Neuronal stem cell (in vitro differentiated cells): ENCODE data around the gene PHLDB1.
"Not testable (repeated sequence)": the region's sequence is repeated elsewhere in the genome, so short reads cannot be mapped to it uniquely, and the experiment has no call there.

Source experiments
- DNase-seq: peaks from one replicate; pipeline ENCODE4 v3.0.0-alpha.2; 2013; ENCODE audit warnings: low spot score
- H2AFZ ChIP-seq: one replicate; pipeline ENCODE4 v1.6.1; 2013; ENCODE audit warnings: mild to moderate bottlenecking, low read length, inconsistent platforms
- H2AK5ac ChIP-seq: 2 replicates; pipeline ENCODE4 v1.6.1; 2013; ENCODE audit warnings: low read depth, mild to moderate bottlenecking, inconsistent platforms, low read length, moderate library complexity, mixed read lengths
- H2BK120ac ChIP-seq: 2 replicates; pipeline ENCODE4 v1.6.1; 2013; ENCODE audit warnings: low read depth, mild to moderate bottlenecking, inconsistent platforms, low read length, moderate library complexity, mixed read lengths
- H2BK12ac ChIP-seq: one replicate; pipeline ENCODE4 v1.6.1; 2013; ENCODE audit warnings: low read length, inconsistent platforms
- H2BK15ac ChIP-seq: 2 replicates; pipeline ENCODE4 v1.6.1; 2013; ENCODE audit warnings: mild to moderate bottlenecking, low read length, inconsistent platforms, mixed read lengths
- H2BK5ac ChIP-seq: one replicate; pipeline ENCODE4 v1.6.1; 2013; ENCODE audit warnings: inconsistent platforms, mild to moderate bottlenecking, low read length, moderate library complexity
- H3K14ac ChIP-seq: one replicate; pipeline ENCODE4 v1.6.1; 2013; ENCODE audit warnings: low read length, inconsistent platforms
- H3K18ac ChIP-seq: 2 replicates; pipeline ENCODE4 v1.6.1; 2013; ENCODE audit warnings: low read length, inconsistent platforms
- H3K23ac ChIP-seq: 2 replicates; pipeline ENCODE4 v1.6.1; 2013; ENCODE audit warnings: low read depth, mild to moderate bottlenecking, mixed read lengths, low read length, inconsistent platforms; ENCODE audit not compliant: poor library complexity
- H3K27ac ChIP-seq: replicated peaks from 3 replicates; pipeline ENCODE4 v1.5.1; 2013; ENCODE audit warnings: low read length, inconsistent platforms
- H3K27me3 ChIP-seq, 3 experiments: 2 replicates each; pipeline ENCODE4 v1.6.1; 2013; ENCODE audit warnings: low read length in 3 of 3, mild to moderate bottlenecking in 2 of 3, inconsistent platforms in 1 of 3, low read depth in 1 of 3, mixed read lengths in 1 of 3, moderate library complexity in 1 of 3; ENCODE audit not compliant: control insufficient read depth in 3 of 3, insufficient read depth in 3 of 3
- H3K36me3 ChIP-seq, 2 donors: replicated peaks in 1 of 2; 2 replicates each; pipeline ENCODE4 v1.6.1; 2013; ENCODE audit warnings: low read length in 2 of 2; ENCODE audit not compliant: control insufficient read depth in 2 of 2, insufficient read depth in 2 of 2
- H3K4ac ChIP-seq: 2 replicates; pipeline ENCODE4 v1.6.1; 2013; ENCODE audit warnings: inconsistent platforms, mild to moderate bottlenecking, low read length, moderate library complexity
- H3K4me1 ChIP-seq, 2 donors: 1 replicate in 1 of 2; 2 replicates in 1 of 2; pipeline ENCODE4 v1.6.1; 2013; ENCODE audit warnings: low read length in 2 of 2, low read depth in 1 of 2; ENCODE audit not compliant: control insufficient read depth in 2 of 2, insufficient read depth in 1 of 2
- H3K4me2 ChIP-seq: one replicate; pipeline ENCODE4 v1.6.1; 2013; ENCODE audit warnings: mild to moderate bottlenecking, low read length, inconsistent platforms; ENCODE audit not compliant: insufficient read depth, poor library complexity, severe bottlenecking
- H3K4me3 ChIP-seq, 2 donors: 2 replicates each; pipeline ENCODE4 v1.5.1; 2013; ENCODE audit warnings: low read length in 2 of 2, mild to moderate bottlenecking in 2 of 2, inconsistent platforms in 1 of 2, moderate library complexity in 1 of 2
- H3K79me1 ChIP-seq: one replicate; pipeline ENCODE4 v1.6.1; 2013; ENCODE audit warnings: low read depth, mild to moderate bottlenecking, inconsistent platforms, low read length, moderate library complexity
- H3K9ac ChIP-seq: one replicate; pipeline ENCODE4 v1.6.1; 2013; ENCODE audit warnings: mild to moderate bottlenecking, low read depth, low read length, inconsistent platforms; ENCODE audit not compliant: poor library complexity
- H3K9me3 ChIP-seq, 2 donors: replicated peaks in 1 of 2; 2 replicates each; pipeline versions ENCODE3 to v1.6.1; 2013; ENCODE audit warnings: low read length in 2 of 2, mild to moderate bottlenecking in 2 of 2, inconsistent platforms in 1 of 2, low read depth in 1 of 2, mixed read lengths in 1 of 2, moderate library complexity in 1 of 2; ENCODE audit not compliant: control insufficient read depth in 2 of 2, insufficient read depth in 1 of 2
- H4K8ac ChIP-seq: one replicate; pipeline ENCODE4 v1.6.1; 2013; ENCODE audit warnings: low read depth, mild to moderate bottlenecking, inconsistent platforms, low read length, moderate library complexity
- H4K91ac ChIP-seq: one replicate; pipeline ENCODE4 v1.6.1; 2013; ENCODE audit warnings: low read length, low read depth, mild to moderate bottlenecking, inconsistent platforms; ENCODE audit not compliant: poor library complexity
- WGBS, 2 donors: extraction: QIAGEN DNeasy Blood & Tissue Kit; methylation state at CpG; one replicate each; pipeline ENCODE4 v1.1.7; 2013; ENCODE audit warnings: missing lambda C conversion rate in 2 of 2, mixed read lengths in 1 of 2; ENCODE audit not compliant: insufficient read length in 2 of 2, insufficient replicate concordance in 1 of 2; ENCODE audit errors: extremely low coverage in 2 of 2; 5-methylcytosine and 5-hydroxymethylcytosine counted together

The PHLDB1 gene

GRCh38 chr11:118574636-118575035, 32.8 kb upstream of the PHLDB1 start:
- Histone ChIP-seq H3K27ac (no peak overlapping the region), H3K27me3 (no peaks in the 10 kb centered on the region), H4K91ac (no peak overlapping the region), H3K79me1 (peaks cover 3% of the 10 kb centered on the region), H3K9me3 (no peaks in the 10 kb centered on the region), H3K4me3 (no peak overlapping the region), H3K14ac (no peak overlapping the region), H3K36me3 (peaks cover 0 to 29% of the 10 kb centered on the region in 2 donors), H2BK15ac (no peak overlapping the region), H3K4ac (no peak overlapping the region), H4K8ac (no peak overlapping the region), H3K4me1 (peaks cover 0 to 7% of the 10 kb centered on the region in 2 donors), H2AK5ac (no peak overlapping the region), H2BK5ac (no peak overlapping the region), H3K23ac (no peak overlapping the region), H3K4me2 (no peak overlapping the region), H3K9ac (no peak overlapping the region), H3K18ac (no peak overlapping the region), H2BK12ac (no peak overlapping the region), H2AFZ (no peak overlapping the region), H2BK120ac (no peak overlapping the region)
- WGBS, 2 donors: no CpG with 5 or more reads among the region's 7 CpGs
- no peak for DNase-seq

GRCh38 chr11:118577995-118578394, 29.4 kb upstream of the PHLDB1 start:
- H3K4me3 ChIP-seq, H4K91ac ChIP-seq, H3K4me1 ChIP-seq, H2AFZ ChIP-seq, H2AK5ac ChIP-seq, H3K9ac ChIP-seq, H3K23ac ChIP-seq, H3K14ac ChIP-seq, H3K18ac ChIP-seq, H2BK5ac ChIP-seq, H4K8ac ChIP-seq, H2BK15ac ChIP-seq, DNase-seq, H3K4ac ChIP-seq, H3K27me3 ChIP-seq, H3K27ac ChIP-seq, H3K4me2 ChIP-seq, H2BK12ac ChIP-seq, H3K9me3 ChIP-seq, H2BK120ac ChIP-seq, H3K79me1 ChIP-seq: not testable (repeated sequence)
- peaks cover 11 to 57% of the 10 kb centered on the region in 2 donors for H3K36me3 ChIP-seq

- H3K36me3 ChIP-seq: peaks cover 31 to 79% of the 10 kb centered on the region in 2 donors
Observed at GRCh38 chr11:118581057-118581456, 26.4 kb upstream of the PHLDB1 start.

GRCh38 chr11:118587952-118588351, 19.5 kb upstream of the PHLDB1 start:
- no peak overlapping the region for H3K4me3 ChIP-seq
- H3K27ac ChIP-seq: no peak overlapping the region
- H3K9ac ChIP-seq: no peak overlapping the region
- H2AK5ac ChIP-seq: no peak overlapping the region
- no peaks in the 10 kb centered on the region for H3K4me1 ChIP-seq
- H2BK5ac ChIP-seq: no peak overlapping the region
- no peak overlapping the region for H2BK120ac ChIP-seq
- H4K91ac ChIP-seq: no peak overlapping the region
- no peak overlapping the region for H2AFZ ChIP-seq
- no peak overlapping the region for H3K4me2 ChIP-seq
- no peak overlapping the region for H2BK12ac ChIP-seq
- no CpG with 5 or more reads among the region's 1 CpG for WGBS, 2 donors
- no peaks in the 10 kb centered on the region for H3K27me3 ChIP-seq
- no peak overlapping the region for H3K4ac ChIP-seq
- no peak overlapping the region for H3K14ac ChIP-seq
- H3K79me1 ChIP-seq: peaks cover 1% of the 10 kb centered on the region
- no peak overlapping the region for H3K23ac ChIP-seq
- H2BK15ac ChIP-seq: no peak overlapping the region
- no peaks in the 10 kb centered on the region for H3K9me3 ChIP-seq
- DNase-seq: no peak
- no peak overlapping the region for H3K18ac ChIP-seq
- H4K8ac ChIP-seq: no peak overlapping the region
- H3K36me3 ChIP-seq: peaks cover 39 to 99% of the 10 kb centered on the region in 2 donors

More at GRCh38 chr11:118581057-118581456, 26.4 kb upstream of the PHLDB1 start:
- H3K27me3 ChIP-seq: no peaks in the 10 kb centered on the region
- H2BK12ac ChIP-seq: no peak overlapping the region
- no peak for DNase-seq
- no peak overlapping the region for H3K4me2 ChIP-seq
- no peak overlapping the region for H3K14ac ChIP-seq
- no peak overlapping the region for H2BK15ac ChIP-seq
- no peak overlapping the region for H2BK120ac ChIP-seq
- H3K4me1 ChIP-seq: no peaks in the 10 kb centered on the region
- no peak overlapping the region for H4K91ac ChIP-seq
- no peak overlapping the region for H3K27ac ChIP-seq
- no peak overlapping the region for H4K8ac ChIP-seq
- no CpG with 5 or more reads among the region's 6 CpGs for WGBS, 2 donors
- H2BK5ac ChIP-seq: no peak overlapping the region
- no peak overlapping the region for H2AK5ac ChIP-seq
- H3K23ac ChIP-seq: no peak overlapping the region
- H3K79me1 ChIP-seq: peaks cover 5% of the 10 kb centered on the region
- no peak overlapping the region for H3K9ac ChIP-seq
- H3K4ac ChIP-seq: no peak overlapping the region
- no peak overlapping the region for H3K18ac ChIP-seq
- H3K4me3 ChIP-seq: no peak overlapping the region
- no peaks in the 10 kb centered on the region for H3K9me3 ChIP-seq
- H2AFZ ChIP-seq: no peak overlapping the region
